Measurements from ENCODE around the gene CD180. TPM values are rescaled to one million over a fixed set of nuclear protein-coding genes. Genes with fewer than 3 reads are reported as not detected.
A peak's percentile ranks its signal among the peaks of the same experiment; 100 is the strongest.

Gene CD180
- total RNA-seq, 1 experiment from 2014 or later: 0.03 TPM

DNA sequence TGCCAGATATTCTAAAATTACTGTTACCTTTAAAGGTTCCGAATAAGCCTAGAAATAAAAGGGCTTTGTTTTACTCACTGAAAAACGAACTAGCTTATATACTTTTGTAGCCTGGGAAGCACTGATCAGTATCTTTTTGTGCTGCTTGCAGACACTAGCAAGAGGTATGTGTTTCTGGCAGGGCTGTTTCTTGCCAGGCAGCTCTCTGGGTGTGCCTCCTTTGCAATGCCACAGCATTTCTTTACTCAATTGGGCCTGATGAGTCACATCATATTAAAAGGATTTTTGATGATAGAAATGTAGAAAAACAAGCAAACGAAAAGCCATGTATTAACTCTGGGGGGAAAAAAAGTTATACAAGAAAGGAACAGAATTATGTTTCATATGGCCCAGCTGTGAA, 35.6 kb downstream of the CD180 start:
- peak; percentile 80 for DNase-seq (ENCODE audit: low spot score)

DNA sequence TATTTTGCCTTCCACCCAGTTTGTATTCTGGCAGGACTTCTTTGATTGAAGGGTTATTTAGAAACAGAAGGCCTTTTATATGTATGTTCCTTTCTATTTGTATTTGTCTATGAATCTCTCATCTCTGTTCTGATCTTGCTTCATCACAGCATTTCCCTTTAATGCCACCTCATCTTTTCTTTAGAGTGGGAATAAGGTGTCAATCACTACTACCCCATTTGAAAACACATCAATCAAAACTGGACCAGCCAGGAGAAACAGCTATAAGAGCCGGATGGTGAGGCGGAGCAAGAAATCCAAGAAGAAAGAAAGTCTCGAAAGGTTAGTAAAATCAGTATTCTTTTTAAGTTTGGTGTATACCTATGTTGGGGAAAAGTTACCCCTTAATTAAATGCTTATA, 36.3 kb downstream of the CD180 start:
- DNase-seq (ENCODE audit: low spot score): no peak

DNA sequence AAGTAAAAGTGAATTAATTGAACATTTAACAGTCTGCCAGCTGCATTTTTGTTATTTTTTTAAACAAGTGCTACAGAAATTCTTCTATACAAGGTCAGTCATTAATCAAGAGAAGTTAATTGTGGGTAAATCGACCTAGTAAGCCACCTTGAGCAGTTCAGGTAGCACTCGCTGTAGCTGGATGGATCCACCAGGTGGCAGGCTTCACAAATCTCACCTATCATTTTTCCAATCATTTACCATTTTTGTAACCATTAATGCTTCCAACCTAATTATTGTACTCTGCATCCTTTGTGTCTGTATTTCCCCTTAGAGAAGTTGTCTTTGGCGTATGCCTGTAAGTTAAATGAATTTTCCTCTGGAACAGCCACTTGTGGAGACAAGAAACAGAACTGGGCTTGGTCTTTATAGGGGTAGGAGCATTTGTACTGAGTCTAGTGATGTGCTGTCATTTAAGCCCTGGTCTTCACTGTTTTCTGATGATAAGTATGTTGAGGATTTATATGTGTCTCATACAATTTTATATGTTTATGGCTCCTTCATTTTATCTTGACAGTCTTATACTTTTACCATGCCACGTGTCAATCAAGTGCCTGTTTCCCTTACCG, 39.5 kb downstream of the CD180 start:
- DNase-seq (ENCODE audit: low spot score): peak; percentile 66

DNA sequence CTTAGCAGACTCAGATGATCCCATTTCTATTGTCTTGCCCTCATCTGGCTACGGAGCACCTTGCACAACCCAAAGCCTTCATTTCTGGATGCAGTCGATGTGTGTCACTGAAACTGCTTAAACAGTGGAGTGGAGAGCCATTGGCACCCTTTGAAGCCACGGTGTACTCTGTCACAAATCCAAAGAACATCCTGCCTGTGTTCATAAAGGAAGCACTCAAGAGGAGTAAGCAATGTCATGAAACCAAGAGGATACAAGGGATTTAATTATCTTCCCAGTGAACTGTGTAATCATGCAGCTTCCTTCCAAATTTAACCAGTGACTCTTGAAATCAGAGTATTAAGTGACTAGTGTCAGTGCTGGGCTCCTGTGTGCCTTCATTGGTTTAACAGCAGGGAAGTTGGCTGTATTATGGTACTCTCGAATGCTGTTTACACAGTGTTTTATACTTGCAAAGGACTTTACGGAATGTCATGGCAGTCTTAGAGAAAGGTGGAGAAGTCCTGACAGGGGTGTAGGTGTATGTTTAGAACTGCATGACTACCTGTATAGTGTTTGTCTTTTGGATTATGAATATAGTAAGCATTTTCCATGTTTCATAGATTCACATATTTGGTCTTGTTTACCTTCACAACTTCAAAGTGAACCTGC, 41.9 kb downstream of the CD180 start:
- no peak for DNase-seq (ENCODE audit: low spot score)

DNA sequence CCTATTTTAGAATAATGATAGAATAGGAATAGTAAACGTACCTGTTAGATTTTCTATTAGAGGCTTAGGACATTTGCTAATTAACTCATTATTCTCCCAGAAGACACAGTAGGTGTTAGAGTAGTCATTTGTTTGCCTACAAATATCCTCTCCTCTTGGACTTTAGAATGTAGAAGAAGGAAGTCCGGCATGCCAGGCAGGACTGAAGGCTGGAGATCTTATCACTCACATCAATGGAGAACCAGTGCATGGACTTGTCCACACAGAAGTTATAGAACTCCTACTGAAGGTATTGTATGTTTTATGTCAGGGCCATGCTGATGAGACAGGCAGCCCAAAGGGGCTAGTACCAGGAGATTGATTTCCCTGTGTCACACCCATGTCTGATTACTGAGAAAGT, 43.3 kb downstream of the CD180 start:
- DNase-seq (ENCODE audit: low spot score): no peak

DNA sequence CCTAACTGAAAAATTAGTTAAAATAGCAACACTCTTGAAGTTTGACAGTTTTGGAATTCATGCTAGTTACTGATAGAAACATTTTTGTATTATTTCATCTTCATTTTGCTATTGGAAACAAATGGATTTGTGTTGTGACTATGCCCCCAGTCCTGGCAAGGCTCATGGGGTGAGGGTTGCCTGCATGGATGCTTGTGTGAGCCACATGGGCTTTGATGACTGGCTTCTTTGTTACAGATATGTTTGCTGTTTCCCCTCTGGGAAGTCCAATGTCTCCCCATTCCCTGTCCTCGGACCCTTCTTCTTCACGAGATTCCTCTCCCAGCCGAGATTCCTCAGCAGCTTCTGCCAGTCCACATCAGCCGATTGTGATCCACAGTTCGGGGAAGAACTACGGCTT, 44.2 kb downstream of the CD180 start:
- no peak for DNase-seq (ENCODE audit: low spot score)

DNA sequence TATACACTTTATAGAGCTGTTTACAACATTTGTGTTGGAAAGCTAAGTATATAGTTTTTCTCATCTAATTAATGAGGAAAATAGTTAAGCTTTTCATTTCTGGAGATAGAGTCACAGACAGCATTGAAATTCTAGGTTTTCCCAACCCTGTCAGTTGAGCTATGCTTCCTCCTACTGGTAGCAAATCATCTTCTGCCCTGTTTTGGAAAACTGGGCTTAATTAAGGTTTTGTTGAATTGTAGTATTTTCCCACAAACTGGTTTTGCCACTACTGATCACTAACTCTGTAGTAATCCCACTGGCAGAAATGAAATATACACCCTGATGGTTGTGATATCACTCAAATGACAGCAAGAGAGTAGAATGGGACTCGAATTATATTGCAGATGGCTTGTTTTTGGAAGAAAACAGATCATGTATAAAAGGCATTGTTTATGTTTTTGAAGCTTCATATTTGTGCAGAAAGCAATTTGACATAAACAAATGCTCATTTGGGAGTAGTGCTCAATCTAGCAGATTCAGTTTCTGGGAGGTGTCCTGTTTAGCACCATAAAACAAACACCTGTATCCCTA, 46.6 kb downstream of the CD180 start:
- peak; percentile 19 for DNase-seq (ENCODE audit: low spot score)

DNA sequence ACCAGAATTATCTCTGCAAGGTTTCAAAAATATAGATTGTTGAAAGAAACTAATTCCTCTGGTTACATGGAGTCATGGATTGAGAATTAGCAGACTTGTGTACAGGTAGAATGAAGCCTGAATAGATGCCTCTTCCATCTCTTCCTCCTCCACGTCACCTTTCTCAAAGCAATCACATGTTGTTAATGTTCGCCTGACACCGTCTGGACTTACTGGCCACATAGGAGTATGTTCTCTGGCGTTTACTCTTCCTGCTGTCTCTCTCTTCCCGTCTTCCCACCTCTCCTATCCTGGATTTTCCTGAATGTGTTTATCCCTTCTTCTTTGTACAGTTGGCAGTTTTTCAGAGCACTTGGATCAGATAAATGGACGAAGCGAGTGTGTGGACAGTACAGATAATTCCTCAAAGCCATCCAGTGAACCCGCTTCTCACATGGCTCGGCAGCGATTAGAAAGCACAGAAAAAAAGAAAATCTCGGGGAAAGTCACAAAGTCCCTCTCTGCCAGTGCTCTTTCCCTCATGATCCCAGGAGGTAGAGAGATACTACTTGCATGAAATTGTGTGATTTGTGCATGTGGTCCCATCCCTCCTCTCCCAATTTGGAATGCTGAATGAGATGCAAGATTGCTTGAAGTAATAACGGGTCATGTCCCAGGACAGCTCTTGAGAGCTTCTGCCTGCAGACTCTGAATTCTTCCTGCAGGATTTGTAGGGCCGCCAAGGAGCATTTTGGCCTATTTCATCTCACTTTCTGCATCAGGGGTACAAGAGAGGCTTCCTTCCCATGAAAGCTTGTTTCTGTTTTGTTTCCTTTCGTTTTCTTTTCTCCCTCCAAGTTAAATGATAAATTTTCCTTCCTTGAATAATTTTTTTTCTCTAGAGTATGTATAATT, 47.3 kb downstream of the CD180 start:
- DNase-seq (ENCODE audit: low spot score): no peak

DNA sequence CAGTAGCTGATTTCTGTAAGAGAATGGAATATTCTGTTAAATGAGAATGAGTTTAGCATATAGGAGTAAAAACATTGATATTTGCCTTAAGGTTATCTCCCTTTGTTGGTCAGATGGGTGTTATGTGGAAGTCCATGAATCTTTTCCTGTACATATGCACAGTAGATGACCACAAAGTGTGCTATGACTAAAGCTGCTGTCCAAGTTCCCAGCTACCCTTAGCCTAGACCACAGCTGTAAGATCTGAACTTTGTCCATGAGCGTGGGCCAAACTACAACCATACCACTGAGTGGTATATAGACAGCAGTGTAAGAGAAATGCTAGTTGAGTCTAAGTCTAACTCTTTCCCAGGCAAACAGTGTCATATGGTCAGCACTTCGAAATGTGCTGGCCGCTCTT, 48.8 kb downstream of the CD180 start:
- no peak for DNase-seq (ENCODE audit: low spot score)

DNA sequence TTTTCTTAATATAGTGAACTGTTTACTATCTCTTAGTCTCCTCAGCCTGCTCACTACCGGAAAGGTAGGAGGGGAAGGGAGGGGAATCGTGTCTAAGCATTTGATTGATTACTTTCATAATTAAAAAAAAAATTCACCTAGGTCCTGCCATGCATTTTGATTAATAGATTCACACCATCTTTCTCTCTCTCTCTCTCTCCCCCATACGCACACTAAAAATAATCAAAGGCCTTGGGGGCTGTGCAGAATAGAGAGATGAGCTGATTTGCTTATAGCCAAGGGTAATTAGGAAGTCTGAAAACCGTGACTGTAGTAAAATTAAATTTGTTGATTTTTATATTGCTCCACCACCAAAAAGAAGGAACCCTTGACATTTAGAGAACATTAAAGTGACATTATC, 49.6 kb downstream of the CD180 start:
- no peak for DNase-seq (ENCODE audit: low spot score)

DNA sequence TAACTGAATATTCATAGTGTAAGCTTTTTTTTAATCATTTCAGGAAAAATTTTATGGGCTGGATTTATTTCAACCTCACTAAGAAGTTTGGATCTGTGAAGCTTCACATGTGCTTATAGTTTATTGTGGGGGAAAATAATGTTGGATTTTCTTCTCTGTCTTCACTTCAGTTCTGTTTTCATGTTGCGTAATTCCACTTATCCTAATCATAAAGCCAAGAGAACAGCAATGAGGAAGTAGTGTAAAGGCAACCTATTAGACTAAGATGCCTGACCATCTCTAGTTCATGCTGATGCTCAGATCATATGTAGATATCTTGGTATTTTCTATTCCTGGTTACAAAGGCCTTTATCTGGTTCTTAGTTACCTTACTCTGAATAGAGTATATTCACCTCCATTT, 50.0 kb downstream of the CD180 start:
- DNase-seq (ENCODE audit: low spot score): no peak

DNA sequence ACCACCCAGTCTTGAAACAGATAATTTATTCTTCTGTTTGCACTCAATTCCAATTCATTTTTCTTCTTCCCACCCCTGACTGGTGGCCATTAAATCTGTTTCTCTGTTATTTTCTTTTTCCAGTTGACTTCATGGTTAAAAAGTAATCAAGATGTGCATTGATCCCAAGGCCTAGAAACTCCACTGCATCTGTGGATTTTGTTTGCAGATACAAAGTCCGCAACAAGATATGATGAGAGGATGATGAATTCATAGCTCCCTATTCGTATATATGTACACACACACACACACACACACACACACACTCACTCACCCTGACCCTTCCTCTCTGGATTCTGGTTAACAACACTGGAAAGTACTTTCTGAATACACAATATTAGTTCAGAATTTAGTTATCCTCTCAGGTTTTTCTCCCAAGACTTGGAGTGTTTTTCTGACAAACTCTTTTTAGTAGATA, 52.4 kb downstream of the CD180 start:
- no peak for DNase-seq (ENCODE audit: low spot score)

DNA sequence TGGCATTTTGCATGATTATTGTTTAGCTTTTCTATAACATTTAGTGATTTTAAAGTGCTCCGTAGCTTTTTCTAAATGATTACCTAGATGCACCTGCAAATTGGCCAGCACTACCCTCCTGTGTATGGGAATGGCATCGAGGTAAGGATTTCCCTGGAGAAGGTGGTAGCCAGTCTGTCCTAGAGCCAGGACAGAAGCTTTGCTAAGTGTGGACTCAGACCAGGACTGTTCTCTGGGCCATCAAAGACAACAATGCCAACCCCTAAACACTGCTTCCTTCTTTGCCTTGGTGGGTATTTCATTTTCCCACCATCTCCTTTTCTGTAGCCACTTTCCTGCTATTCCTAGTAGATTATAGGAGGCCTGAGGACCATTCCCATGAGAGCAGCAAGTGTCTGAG, 53.0 kb downstream of the CD180 start:
- DNase-seq (ENCODE audit: low spot score): no peak

DNA sequence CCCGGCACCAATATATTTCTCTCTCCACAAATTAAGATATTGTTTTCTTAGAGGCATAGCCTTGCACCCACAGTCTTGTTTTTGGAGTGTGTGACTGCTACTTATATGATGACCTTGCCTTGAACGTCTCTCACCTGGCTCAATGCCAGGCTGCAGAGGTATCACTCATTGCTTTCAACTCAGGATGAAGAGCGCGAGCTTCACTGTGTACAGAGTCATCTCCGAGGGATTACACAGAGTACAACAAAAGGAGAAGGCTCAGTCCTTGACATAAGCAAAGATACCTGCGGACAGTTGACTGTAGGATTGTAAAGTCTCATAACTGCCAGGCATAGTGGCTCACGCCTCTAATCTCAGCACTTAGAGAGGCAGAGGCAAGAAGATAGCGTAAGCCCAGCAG, 53.8 kb downstream of the CD180 start:
- DNase-seq (ENCODE audit: low spot score): no peak

DNA sequence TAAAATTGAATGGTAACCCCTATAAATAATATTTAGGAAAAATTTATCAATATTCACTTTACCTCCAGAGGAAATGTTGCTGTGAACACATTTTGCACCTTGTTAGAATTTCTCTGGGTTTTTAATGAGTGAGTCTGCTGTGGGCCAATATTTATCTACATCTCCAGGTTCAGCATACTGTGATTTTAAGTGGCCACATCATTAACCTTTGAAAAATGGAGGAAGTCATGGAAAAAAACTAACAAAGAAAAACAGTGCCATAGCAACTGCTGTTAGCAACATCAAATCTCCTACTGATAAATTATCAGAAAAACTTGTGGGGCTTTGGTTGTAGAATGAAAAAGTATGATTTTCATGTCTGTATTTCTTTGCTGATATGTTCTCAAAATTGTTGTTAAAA, 55.0 kb downstream of the CD180 start:
- no peak for DNase-seq (ENCODE audit: low spot score)

DNA sequence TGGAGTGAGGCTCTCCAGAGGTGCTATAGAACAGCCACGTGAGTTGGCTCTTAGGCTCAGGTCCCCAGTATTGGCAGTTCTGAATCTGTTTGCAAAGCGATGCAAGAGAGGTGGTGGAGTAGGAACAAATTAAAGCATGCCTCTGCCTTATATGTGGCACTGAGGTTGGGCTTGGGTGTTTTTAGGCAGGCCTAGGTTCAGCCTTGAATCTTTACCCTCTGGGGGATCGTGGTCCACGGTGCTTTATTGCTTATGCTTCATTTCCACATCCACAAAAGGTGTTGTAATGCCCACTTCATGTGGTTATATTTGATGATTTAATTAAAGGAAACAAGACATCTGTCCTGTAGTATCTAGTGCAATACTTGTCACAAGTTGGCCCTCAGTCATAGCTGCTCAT, 56.2 kb downstream of the CD180 start:
- no peak for DNase-seq (ENCODE audit: low spot score)

DNA sequence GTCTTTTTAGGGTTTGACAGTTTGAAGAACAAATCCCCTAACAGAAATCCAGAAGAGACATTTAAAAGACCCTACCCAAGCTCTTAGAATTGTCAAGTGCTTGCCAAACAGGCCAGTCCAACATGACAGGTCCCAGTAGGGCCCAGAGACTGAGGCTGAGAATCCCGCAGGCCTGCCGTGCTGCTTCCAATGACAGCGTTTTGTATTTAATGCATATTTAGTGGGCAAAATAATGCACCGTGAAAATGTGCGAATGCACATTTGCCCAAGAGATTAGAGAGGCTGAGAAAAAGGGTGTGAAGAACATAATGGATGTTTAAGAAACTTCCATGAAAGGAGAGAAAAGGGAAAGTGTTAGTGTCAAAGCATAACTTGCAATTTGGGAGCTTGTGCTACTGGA, 57.6 kb downstream of the CD180 start:
- no peak for DNase-seq (ENCODE audit: low spot score)

DNA sequence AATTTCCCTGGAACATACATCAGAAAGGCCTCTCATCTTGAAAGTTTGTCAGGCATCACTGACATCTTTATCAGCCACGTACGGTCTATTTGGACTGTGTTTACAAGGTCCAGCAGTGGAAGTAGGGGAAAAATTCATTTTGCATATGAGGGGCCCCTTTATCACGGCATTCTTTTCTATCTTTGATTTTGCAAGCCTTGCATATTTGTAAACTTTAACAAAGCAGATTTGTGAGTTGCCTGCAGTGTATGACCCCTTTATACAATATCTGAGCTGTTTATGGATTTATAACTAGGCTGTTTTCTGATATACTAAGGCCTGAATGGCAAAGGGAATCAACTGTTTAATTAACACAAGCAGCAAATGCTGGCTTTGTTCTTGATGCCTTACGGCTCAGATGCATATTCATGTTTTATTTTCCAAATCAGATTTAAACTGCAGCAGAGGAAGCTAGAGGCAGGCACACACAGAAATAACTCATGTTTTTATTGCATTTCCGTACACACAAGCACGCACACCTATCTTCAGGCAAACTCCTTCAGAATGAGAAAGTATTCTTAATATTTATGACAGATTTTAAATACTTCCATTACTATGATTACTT, 61.1 kb downstream of the CD180 start:
- no peak for DNase-seq (ENCODE audit: low spot score)

DNA sequence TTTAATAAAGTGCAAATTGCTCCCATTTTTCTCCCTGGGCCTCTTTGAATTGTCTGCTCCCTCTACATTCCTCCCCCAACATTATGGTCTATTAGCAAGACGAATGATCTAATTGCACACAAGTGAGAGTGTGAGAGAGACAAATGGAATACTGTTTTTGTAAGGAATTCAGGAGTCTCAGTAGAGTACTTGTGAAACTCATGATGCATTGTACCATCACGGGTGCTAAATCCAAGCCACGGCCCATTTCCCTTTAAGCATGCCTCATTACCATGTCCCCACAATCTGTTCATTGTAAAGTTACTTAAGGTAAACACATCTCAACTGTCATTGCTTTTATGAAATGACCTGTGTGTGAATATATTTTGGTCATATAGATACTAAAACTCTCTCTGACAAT, 62.8 kb downstream of the CD180 start:
- DNase-seq (ENCODE audit: low spot score): no peak

DNA sequence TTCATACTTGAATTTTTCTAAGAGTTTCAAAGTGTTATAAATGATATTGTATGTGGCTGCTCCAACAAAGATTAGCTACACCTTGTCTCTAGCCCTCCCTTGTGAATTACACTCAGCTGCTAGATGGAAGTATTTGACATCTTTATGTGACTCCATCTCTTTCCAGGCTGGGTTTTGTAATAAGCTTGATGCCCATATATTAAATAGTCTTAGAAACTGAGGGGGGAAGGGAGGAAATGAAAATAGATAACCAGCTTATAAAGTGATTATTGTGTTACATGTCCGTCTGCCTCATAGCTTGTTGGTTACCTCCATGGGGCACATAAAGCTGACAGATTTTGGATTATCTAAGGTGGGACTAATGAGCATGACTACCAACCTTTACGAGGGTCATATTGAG, 63.4 kb downstream of the CD180 start:
- DNase-seq (ENCODE audit: low spot score): no peak

DNA sequence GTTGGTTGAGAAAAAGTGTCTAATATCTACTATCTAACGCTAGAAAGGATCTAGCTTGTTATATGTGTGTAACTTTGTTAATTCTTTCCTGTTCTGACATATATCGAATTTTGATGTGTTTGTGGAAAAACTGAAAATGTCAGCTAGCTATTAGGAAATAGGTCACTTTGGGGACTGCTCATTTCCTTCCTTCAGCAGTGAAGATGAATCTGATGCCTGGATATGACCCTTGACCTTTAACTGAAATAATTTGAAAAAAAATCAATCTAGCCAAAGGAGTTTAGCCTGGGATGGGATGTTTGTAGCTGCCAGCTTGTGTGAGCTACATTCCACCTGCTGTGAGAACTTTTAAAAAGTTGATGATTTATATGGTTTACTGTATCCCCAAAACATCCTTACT, 66.8 kb downstream of the CD180 start:
- no peak for DNase-seq (ENCODE audit: low spot score)
